NCI-H2196 (cell line): Measurements from ENCODE around the gene ARHGEF26.

ENCODE experiments used
- DNase-seq: peaks from one replicate; lab custom pipeline; 2025; ENCODE audit not compliant: unreplicated experiment; lab: John Stamatoyannopoulos, UW

ARHGEF26 gene

GRCh38 chr3:154195620-154196356 lies 74.6 kb downstream of the ARHGEF26 start:
- no peak for DNase-seq

GRCh38 chr3:154197751-154198150 lies 76.6 kb downstream of the ARHGEF26 start:
- no peak for DNase-seq

GRCh38 chr3:154209499-154209898 lies 88.3 kb downstream of the ARHGEF26 start:
- no peak for DNase-seq

- DNase-seq = no peak
These were observed 89.8 kb downstream of the ARHGEF26 start for GRCh38 chr3:154210986-154211385.

GRCh38 chr3:154214306-154214705 lies 93.1 kb downstream of the ARHGEF26 start:
- no peak for DNase-seq

GRCh38 chr3:154217671-154218070 lies 96.5 kb downstream of the ARHGEF26 start:
- no peak for DNase-seq

GRCh38 chr3:154218728-154219127 lies 97.5 kb downstream of the ARHGEF26 start:
- no peak for DNase-seq

GRCh38 chr3:154220462-154220861 lies 99.3 kb downstream of the ARHGEF26 start:
- no peak for DNase-seq

GRCh38 chr3:154223519-154223918 lies 102.3 kb downstream of the ARHGEF26 start:
- DNase-seq = no peak

GRCh38 chr3:154224366-154224765 lies 103.2 kb downstream of the ARHGEF26 start:
- no peak for DNase-seq

- no peak for DNase-seq
These were observed 103.7 kb downstream of the ARHGEF26 start for GRCh38 chr3:154224866-154225265.

- DNase-seq = no peak
These were observed 104.3 kb downstream of the ARHGEF26 start for GRCh38 chr3:154225536-154225935.

- no peak for DNase-seq
These were observed 106.3 kb downstream of the ARHGEF26 start for GRCh38 chr3:154227531-154227930.

GRCh38 chr3:154228561-154229216 lies 107.5 kb downstream of the ARHGEF26 start:
- no peak for DNase-seq

GRCh38 chr3:154229217-154229590 lies 108.0 kb downstream of the ARHGEF26 start:
- no peak for DNase-seq

GRCh38 chr3:154235330-154235729 lies 114.1 kb downstream of the ARHGEF26 start:
- DNase-seq = no peak

- DNase-seq = no peak
These were observed 115.1 kb downstream of the ARHGEF26 start for GRCh38 chr3:154236331-154236730.

- DNase-seq = no peak
These were observed 119.0 kb downstream of the ARHGEF26 start for GRCh38 chr3:154240235-154240634.

GRCh38 chr3:154241496-154241895 lies 120.3 kb downstream of the ARHGEF26 start:
- no peak for DNase-seq

GRCh38 chr3:154242766-154243165 lies 121.6 kb downstream of the ARHGEF26 start:
- DNase-seq = no peak

GRCh38 chr3:154243353-154243752 lies 122.2 kb downstream of the ARHGEF26 start:
- no peak for DNase-seq

GRCh38 chr3:154244644-154245043 lies 123.5 kb downstream of the ARHGEF26 start:
- no peak for DNase-seq
